Measurements from ENCODE around the gene SEC61G.

Gene SEC61G

DNA sequence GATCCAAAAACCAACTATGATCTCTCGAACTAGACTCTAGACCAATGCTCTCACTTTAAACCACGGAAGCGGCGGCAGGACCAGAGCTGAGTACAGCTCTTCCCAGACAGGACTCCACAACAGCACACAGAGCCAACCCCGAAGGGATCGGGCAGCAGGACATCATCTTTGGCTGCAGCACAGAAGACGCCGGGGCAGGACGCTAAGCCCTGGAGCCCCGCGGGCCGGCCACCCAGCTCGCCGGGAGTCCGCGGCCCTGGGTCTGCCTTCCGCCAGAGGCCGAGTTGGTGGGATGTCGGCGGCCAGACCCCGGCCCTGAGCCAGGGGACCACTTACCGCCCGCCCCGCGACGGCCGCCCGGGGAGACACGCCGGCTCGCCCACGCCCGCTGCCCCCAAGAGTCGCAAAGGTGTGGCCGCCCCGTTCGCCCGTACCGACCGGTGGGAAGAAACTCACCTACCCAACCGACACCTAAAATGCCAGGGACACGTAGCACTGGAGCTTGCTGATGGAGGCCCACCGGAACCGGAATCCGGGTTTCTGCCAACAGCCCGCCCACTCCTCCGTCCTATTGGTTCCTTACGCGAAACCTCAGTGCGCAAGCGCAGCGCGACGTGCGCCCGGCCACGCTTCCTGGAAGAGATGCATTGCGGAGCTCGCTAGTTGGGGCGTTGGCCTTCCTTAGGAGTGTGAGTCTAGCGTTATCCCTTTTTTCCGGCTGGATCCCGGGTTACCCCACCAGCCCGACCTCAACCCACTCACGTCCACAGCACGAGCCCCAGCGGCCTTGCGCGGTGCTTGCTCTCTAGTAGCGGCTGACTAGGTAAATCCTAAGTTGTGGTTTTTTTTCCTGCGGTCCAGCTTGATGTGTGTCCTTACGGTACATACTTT lies at the start of gene SEC61G:
SEC61G (minus strand) TSS at position 510 of the 891 bp plus-strand sequence. CDS start 1,623 bp downstream, outside the sequence.
- DNase-seq, result peak; percentile 95

DNA sequence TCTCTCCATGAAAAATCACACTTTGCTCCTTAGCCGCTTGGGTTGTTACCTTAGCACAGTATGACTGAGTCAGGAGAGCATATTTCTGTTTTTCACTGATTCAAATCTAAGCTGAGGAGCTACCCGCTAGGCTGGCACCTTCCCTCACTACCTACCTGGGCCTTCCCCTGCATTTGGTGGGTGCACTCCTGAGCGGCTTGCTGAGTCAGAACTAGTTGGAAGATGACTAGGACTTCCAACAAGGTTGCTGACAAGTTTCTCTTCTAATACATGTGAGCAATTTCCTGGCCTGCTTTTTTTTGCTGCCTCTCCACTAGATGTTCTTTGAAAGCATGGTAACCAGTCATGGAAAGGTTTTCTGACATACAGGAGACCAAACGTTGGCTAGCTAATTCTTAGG lies 43.8 kb upstream of the SEC61G start:
- DNase-seq, result no peak

DNA sequence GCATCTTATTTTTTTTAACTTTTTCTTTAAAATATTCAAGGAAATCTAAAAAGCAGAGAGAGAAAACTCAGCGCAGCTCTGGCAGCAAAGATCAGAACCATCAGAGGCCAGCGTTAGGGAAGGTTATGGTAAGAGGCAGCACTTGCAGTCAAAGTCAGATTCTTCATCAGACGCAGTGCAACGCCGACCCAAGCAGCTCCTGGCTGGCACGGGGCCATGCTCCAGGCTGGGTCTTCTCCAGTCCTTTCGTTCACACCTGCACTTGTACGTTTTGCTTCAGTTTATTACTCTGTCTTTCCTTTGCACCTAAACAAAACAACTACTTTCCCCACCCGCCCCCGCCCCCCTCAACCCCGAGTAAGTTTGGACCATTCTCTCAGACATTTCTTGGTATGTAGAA lies 43.1 kb upstream of the SEC61G start:
- no peak for DNase-seq

DNA sequence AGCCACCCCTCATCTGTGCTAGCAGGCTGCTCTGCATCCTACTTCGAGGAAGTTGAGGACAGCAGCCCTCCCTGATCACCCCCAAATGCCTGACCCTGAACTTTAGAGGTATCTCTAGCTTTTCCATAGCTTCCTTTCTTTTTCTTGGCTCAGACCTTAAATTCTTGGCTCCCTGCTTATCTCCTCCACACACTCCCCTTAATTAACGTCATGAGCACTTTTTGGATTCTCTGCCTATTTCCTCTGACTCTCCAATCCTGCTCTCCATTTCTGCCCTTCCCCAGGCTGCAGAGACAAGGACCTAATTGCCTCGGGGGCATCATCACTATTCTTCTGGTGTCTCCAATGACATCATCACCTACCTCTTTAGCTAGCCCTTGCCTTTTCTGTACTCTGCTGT lies 40.8 kb upstream of the SEC61G start:
- DNase-seq, result no peak

DNA sequence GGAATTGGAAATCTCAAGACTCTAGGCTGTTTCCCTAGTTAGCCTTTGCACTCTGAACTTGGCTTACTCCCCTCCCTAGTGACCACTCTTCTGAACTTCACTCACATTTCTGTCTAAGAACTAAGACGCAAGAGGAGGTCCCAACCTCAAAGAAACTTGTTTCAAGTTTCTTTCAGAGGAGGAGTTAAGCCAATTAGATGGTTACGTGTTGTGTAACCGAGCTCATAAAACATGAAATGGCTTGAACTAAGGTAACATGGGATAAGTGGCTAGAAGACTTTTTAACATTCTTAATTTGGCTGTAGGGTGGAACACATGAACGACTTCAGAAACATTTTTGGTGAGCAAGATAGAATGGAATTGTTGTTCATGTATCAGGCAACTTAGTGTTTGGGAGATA lies 39.5 kb upstream of the SEC61G start:
- DNase-seq, result no peak

DNA sequence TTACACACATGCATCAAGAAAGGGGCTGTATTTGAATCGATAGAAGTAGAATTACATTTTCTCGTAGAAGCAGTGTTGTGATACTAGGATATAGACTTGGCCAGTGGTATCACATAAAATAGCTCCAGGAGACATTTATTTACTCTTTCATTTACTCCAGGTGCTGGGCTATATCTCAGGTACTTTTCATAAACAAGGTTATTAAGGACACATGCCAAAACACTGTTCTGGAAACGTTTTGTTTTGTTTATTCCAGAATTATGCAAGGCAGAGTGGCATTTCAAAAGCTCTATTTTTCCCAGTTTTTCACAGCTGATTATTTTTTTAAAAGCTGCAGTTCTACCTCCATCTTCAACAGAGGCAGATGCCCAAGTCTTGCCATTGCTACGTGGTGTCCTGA lies 37.8 kb upstream of the SEC61G start:
- DNase-seq, result no peak

DNA sequence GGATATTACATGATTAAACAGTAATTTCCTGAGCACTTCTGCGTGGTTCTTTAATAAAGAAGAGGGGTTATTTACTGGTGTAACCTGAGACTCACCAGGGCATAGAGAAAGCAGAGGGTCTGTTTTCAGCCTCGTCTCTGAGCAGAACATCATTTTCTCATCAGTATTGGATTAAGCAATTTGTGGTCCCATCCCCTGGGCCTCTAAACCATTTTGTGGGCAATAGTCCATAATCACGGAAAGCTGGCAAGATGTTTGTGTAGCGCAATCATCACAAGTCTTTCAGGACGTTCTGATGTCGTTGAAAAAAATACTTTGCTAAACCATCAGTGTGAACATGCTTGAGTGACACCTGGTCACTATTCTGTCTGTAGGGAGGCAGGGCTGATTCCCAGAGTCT lies 37.1 kb upstream of the SEC61G start:
- DNase-seq, result no peak

DNA sequence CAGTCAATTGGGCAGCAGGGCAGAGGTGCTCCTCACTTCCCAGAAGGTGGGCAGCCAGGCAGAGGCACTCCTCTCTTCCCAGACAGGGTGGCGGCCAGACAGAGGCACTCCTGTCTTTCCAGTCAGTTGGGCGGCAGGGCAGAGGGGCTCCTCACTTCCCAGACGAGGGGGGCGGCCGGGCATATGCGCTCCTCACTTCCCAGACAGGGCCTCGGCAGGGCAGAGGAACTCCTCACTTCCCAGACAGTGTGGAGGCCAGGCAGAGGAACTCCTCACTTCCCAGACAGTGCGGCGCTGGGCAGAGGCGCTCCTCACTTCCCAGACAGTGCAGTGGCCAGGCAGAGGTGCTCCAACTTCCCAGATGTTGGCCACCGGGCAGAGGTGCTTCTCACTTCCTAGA lies 33.4 kb upstream of the SEC61G start:
- no peak for DNase-seq

DNA sequence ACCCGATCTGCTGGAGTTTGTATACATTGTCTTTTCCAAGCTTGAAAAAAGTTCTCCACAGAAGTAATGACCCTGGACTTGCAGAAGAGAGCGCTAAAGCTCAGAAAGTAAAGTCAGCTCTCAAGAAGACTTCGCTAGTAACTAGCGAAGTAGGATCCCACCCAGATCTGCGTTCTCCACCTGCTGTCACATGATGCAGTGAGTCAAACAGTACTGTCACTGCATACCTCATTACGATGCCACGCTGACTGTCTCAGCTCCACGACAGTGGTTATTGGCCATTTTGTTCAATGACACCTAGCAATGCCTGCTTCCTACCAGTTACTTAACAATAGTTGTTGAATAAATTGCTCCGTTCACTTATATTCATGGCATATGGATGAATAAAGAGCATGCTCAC lies 29.7 kb upstream of the SEC61G start:
- peak; percentile 71 for DNase-seq

DNA sequence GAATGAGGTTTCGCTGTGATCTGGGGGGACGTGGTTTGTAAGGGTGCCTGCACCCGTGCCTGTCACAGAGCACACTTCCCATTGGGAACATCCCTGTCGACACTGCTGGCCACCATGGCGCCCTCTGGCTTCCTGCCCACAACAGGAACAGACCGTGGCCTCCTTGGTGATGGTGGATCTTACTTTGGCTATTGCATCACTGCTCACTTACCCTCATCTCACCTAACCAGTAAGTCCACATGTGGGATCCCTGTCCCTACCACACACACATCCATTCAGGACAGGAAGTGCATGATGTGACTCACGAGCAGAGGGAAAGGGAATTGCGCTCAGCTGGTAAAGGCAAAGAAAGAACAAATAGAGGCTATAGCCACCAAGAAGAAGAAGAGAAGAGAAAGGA lies 26.2 kb upstream of the SEC61G start:
- no peak for DNase-seq

DNA sequence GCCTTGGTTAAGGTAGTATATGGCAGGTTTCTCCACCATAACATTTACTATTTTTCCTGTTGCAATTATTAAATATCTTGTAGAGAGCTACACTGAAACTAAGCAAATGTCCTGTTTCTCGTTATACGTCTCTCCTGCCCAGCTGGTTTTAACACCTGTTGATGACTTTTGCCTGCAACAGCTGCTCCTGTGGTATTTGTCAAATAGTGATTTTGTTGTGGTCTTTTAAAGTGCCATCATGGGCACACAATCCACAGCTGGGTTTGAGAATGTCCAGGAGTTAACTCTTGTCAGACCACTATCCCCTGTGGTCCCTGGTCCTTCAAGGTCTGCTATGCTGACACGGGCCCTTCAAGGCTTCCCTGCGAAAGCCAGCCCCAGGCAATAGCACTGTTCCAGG lies 24.9 kb upstream of the SEC61G start:
- no peak for DNase-seq

DNA sequence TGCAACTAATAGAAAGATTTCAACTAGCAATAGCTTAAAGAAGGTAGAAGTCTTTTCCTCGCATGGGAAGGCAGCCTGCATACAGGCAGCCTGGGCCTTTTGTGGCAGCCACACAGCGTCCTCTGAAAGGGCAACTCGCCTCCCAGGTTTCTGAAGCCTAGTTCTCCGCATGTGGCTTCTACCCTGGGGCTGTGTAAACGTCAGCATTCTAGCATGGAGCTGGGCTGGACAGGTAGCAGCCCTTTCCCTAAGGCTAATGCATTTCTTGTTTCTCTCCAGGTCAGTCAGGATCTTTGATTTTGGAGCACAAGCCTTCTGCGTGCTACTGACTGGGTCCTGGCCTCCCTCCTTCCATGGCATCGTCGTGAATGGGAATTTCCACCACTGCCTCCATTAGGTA lies 23.8 kb upstream of the SEC61G start:
- DNase-seq, result no peak

DNA sequence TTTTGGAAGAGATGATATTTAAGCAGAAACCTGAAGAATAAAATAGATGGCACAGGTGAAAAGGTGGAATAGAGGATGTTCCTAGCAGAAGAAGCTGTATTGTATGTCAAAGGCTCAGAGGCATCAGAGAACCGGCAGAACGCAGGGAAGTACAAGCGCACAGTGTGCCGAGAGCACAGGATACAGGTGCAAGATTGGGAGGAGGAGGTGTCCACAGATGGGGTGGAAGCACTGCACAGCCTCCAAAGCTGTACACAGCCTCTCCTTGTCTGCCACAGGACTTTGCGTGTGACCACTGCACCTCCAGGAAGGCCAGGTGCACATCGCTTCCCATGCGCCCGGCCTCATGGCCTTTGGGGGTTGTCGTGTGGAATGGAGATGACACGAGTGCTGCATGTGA lies 23.3 kb upstream of the SEC61G start:
- DNase-seq, result no peak

DNA sequence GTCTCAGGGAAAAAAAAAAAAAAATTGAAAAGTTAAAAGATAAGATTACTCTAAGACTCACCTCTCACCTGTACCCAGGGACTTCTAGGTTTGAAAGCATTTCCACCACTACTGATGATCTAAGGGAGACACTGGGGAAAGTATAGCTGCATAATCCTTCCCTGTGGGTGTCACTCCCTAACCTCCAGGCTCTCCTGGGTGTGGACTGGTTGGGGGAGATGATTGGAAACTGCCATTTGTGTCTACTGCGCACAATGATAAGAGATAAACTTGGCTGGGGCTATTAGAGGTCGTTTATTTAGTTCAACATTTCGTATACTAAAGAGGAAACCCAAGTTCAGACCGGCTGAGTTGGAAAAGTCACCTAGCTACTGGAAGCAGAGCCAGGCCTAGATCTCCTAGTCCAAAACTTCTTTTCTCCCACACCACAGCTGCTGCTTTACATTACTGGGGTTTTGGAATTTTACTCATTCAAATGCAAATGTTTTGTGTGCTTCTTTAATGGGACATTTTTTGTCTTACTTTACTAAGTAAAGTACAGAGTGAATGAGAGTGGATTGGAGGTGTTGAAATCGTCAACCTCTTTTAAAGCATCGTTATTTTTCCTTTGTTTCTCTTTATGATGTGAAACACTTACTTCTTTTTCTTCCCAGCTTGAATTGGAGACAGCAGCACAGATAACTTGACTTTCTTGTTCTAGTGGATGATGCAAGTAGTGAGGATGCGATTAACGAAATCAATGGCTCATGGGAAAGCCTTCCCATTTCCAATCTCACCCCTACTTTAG lies 22.3 kb upstream of the SEC61G start:
- no peak for DNase-seq

DNA sequence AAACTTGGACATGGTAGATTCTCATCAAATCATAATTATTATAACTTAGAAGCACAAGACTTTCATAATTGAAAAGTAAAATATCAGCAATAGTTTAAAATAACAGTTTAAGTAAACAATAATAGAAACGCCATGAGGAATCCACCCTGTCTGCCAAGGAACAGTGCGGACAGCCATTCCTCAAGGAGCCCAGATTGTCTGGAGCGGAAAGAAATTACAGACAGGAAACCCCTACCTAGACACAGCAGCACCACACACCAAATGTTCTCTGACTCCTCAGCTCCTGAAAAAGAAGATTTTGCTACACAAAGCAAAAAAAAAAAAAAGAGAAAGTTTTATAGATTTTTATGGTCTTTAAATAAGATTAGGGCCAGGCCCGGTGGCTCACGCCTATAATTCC lies 21.5 kb upstream of the SEC61G start:
- DNase-seq, result no peak

DNA sequence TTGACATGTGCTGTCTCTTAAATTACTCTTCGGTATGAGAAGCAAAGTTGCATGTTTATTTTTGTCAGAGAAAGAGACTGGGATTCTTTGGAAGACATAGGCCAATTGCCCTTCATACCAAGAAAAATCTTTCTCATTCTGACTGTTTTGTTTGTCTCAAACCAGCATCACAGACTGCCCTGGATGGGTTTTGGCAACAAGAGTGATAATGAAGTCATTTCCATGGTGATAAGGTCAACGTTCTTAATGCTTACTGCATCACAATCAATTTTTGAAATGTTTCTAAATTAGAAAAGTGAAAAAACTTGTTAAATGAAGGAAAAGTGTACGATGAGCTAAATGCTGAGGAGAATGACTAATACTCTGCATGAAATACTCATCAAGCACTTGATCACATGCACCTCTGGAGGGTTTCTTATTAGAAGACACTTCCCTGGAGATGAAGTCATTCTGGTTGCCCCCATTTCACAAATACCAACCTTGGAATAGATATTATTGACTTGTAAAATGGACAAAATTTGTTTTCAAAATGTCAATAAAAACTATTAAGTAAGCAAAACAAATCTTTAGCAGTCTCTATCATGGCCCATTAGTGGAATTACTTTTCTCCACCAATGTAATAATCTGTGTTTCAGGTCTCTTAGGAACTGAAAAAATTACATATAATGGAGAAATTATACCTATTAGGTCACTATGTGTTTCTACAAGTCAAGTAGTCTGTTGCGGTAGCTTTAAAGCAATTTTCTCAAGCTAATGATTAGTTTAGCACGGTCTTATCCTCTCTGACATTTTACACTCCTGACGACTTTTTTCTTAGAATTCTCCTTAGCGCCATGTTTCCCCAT lies 19.9 kb upstream of the SEC61G start:
- no peak for DNase-seq

DNA sequence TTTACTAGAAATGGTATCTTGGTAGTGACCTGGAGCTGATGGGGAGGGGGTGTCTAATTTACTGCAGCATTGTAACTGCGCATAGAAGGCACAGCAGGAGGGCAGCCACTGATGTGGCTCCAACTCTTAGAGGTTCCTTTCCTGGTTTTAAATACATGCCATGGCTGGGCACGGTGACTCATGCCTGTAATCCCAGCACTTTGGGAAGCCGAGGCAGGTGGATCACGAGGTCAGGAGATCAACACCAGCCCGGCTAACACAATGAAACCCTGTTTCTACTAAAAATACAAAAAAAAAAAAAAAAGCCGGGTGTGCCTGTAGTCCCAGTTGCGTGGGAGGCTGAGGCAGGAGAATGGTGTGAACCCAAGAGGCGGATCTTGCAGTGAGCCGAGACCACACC lies 19.2 kb upstream of the SEC61G start:
- DNase-seq, result no peak

DNA sequence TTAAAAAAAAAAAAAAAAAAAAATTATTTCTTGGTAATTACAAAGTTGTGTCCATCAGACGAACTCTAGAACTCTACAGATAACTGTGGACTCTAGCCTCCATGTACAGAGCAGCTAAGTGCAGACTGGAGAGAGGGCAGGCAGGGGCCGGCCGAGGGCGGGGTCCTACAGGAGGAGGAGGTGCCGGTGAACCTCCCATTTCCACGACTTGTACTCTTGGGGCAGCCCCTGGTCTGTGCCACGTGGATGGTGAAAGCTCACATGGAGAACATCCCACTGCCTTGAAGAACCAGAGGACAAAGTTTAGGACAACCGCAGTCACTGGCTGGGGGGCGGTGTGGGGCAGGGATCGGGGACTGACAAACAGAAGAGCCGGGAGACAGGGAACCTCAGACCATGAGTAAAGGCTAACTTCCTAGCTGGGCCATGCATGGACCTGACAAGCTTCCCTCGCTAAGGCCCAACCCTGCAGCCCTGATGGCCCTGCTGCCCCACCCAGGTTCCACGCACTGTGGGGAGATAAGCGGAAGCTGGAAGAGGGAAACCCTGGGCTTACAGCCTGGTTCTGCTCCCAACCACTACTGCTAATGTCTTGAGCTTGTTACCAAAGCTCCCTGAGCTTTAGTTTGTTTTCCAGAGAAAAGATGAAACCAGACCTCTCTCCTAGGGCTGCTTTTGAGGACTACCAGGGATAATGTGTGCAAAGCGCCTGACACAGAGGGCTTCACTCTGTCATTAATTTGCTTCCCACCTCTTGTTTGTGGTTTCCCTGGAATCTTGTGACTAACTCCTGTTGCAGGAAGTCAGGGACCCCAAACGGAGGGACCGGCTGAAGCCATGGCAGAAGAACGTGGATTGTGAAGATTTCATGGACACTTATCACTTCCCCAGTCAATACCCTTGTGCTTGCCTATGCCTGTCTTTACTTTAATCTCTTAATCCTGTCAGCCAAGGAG lies 16.1 kb upstream of the SEC61G start:
- no peak for DNase-seq

DNA sequence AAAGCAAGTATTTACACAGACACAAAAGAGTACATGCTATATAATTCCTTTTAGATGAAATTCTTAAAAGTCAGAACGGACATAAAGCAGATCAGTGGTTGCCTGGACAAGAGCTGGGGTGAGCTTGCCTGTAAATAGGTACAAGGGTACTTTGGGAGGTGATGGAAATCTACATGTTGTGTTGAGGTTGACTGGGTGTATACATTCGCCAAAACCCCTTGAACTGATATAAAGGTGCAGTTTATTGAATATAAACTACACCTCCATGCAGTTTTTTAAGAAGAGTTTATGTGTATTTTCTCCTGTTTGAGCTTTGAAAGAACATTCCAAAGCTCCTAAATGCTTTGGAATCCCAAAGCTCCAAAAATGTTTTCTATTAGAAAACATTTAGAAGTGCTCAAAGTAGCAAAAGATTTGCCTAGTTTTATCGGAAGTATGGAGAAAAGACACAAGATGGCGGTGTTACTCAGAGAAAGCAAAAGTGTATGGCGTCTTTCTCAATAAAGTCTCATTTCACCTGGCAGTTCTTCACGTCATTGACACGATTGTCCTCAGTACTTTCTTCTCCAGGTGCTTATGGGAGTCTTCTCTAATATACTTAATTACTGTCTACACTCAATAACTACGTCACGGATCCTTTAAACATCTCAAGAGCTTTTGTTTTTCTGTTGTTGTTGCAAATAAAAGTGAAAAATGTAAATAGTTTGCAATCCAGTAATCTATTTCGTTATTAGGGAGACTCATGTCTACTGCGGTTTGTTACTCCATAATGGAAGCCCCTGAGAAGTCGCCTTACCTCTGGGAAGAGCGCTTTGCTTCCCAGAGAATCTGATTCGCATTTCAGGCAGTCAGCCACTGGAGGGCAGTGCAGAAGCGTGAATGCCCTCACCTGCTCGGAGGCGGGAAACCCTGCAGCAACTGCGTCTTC lies 14.7 kb upstream of the SEC61G start:
- DNase-seq, result peak; percentile 69

DNA sequence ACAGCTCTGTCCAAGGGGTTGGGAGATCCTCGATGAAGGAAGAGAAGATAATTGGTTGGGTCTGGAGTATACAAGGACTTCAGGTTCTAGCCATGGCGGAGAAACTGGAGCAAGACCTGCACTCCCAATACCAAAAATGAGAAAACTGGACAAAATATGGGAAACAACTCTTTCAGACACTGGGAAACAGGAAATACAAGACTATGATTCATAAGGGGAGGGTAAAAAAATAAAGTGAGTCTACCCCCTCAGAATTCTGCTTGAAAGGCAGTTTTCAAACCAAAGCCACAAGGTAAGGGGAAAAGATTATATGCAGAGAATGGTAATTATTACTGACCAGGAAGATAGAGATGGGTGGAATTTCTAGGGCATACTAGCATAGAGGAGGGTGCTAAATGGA lies 10.2 kb upstream of the SEC61G start:
- DNase-seq, result no peak

DNA sequence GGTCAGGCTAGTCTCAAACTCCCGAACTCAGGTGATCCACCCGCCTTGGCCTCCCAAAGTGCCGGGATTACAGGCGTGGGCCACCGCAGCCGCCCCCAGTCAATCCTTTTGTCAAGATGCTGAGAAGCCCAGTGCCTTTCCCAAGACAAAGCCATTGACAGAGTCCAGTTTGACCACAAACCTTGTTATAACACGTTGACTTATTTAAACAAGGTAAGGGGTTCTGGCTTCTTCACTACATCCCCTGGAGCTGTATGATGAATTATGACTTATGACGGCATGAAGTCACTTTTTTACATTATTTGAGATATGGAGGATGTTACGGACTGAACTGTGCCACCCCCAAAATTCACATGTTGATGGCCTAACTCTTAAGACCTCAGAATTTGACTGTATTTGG lies 5.8 kb upstream of the SEC61G start:
- DNase-seq, result no peak
